ENCODE data around the gene MECR.

GRCh38 chr1:29213055-29213454 lies 17.7 kb downstream of the MECR start:
- TF ChIP-seq POLR2AphosphoS5 (IDR thresholded peaks at IDR 0.05; ENCODE audit: low read depth, low read length) (no peak), REST (IDR thresholded peaks at IDR 0.05; ENCODE audit: insufficient read depth in 1 of 2, low read depth in 2 of 2, low read length in 2 of 2) (no peak), FOXP2 (optimal IDR thresholded peaks at IDR 0.05; ENCODE audit: borderline replicate concordance, extremely low read depth, extremely low read length, insufficient read depth) (no peak), SIN3A (IDR thresholded peaks at IDR 0.05; ENCODE audit: borderline replicate concordance, insufficient read depth, low read length) (no peak)

Measured in PFSK-1 (cell line).